Measurements from ENCODE around the gene LAMA3. TPM values are rescaled to one million over a fixed set of nuclear protein-coding genes. Genes with fewer than 3 reads are reported as not detected.

Gene LAMA3
- total RNA-seq, 4 donors from 2014 or later, result 46.3 to 80.6 (median 67.1) TPM

DNA sequence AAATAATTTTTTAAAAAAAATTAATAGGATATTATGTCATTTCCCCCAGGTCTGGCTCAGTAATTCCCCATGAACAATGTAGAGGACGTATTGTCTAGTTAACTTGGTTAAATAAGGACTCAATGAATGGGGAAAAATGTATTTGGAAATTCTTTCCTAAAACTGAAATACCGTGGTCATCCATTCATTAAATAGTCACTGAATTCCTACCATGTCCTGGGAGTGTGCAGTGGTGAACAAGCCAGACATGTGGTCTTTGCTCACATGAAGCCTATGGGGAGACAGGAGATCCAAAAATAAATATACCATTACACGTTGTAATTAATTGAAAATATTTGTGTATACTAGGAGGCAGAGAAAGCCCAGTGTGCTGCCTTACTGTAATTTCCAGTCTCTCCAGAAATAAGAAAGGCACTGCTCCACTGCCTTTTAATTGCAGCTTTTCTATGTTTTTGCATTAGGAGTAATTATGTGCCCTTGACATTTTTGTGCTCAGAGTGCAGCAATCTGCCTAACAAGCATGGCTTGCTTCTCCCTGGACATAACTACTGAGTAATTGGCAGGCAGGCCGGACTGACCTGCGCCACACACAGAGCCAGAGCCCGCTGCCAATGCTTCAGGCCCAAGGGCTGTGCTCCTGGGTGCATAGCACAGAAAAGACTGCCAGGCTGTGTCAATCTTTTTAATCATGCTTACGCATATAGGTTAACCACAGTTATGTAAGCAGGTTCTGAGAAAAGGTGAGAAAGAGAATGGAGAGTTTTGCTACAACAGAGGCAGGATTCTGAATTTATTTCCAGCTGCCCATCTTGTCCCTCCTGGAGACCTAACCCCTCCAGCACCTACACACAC, 303.1 kb downstream of the LAMA3 start:
- Histone ChIP-seq H3K27me3 (no peaks in the 10 kb centered on the region), H3K9me3 (no peaks in the 10 kb centered on the region), H3K36me3 (no peaks in the 10 kb centered on the region), H3K4me1 (peaks cover 0 to 26% (median 6%) of the 10 kb centered on the region in 4 donors), H3K4me3 (no peak overlapping the region), H3K27ac (peak overlapping the region in 1 of 4 donors; percentile 10)
- no peak for DNase-seq (ENCODE audit: low spot score in 2 of 2)
- TF ChIP-seq, protein P1, sequence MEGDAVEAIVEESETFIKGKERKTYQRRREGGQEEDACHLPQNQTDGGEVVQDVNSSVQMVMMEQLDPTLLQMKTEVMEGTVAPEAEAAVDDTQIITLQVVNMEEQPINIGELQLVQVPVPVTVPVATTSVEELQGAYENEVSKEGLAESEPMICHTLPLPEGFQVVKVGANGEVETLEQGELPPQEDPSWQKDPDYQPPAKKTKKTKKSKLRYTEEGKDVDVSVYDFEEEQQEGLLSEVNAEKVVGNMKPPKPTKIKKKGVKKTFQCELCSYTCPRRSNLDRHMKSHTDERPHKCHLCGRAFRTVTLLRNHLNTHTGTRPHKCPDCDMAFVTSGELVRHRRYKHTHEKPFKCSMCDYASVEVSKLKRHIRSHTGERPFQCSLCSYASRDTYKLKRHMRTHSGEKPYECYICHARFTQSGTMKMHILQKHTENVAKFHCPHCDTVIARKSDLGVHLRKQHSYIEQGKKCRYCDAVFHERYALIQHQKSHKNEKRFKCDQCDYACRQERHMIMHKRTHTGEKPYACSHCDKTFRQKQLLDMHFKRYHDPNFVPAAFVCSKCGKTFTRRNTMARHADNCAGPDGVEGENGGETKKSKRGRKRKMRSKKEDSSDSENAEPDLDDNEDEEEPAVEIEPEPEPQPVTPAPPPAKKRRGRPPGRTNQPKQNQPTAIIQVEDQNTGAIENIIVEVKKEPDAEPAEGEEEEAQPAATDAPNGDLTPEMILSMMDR (IDR thresholded peaks at IDR 0.05), result no peak
- TF ChIP-seq POLR2A (IDR thresholded peaks at IDR 0.05), result no peak
- no peak for TF ChIP-seq EP300 (IDR thresholded peaks at IDR 0.05)
- 57 to 61% methylated on average over 7 of the region's 7 CpGs for WGBS, 2 donors

DNA sequence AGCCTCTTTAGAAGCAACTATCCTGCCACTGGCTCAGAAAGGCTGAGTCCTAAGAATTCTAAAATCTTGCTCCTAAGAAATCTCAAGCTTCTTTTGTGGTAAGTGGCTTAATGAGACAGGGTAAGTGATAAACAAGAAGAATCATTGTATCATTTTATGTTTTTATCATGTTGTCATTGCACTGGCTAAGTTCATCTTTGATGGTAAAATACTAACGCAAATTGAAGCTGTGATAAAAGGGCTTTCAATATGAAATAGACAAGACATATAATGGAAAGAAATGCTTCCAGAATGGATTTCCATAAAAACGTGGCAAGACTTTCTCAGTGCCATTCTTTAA, 303.7 kb downstream of the LAMA3 start:
- 54 to 71% methylated on average over 2 of the region's 2 CpGs for WGBS, 2 donors
- peaks cover 0 to 26% (median 6%) of the 10 kb centered on the region in 4 donors for H3K4me1 ChIP-seq
- no peaks in the 10 kb centered on the region for H3K9me3 ChIP-seq
- no peaks in the 10 kb centered on the region for H3K27me3 ChIP-seq
- H3K4me3 ChIP-seq, result no peak overlapping the region
- no peak for DNase-seq (ENCODE audit: low spot score in 2 of 2)
- TF ChIP-seq, protein P1 (IDR thresholded peaks at IDR 0.05), result no peak
- TF ChIP-seq EP300 (IDR thresholded peaks at IDR 0.05) (no peak), POLR2A (IDR thresholded peaks at IDR 0.05) (no peak)
- H3K27ac ChIP-seq, result no peak overlapping the region
- no peaks in the 10 kb centered on the region for H3K36me3 ChIP-seq

DNA sequence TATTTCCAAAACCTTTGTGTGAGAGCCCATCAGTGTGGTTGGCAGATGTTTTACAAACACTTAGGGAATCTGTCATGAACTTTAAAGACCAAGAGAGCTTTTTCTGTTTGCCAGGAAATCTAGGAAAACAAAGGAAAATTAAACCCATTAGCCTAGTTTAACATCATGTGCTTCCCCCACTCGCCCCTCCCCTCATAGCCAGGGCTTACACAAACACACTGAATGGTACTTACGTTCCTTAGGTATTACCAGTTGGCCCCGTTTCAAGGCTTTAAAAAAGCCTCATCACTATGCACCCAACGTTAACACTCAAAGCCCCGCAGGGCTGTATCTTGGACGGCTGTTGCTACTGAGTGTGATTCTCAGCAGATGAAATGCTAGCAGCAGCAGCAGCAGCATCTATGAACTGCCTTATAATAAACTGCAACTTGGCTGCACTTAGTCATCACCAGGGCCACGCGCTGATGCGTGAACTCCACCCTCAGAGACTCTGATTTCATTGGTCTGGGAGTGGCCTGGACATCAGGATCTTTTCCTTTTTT, 305.2 kb downstream of the LAMA3 start:
- DNase-seq (ENCODE audit: low spot score in 2 of 2), result peak in 1 of 2 donors; percentile 21
- Histone ChIP-seq H3K36me3 (no peaks in the 10 kb centered on the region), H3K27me3 (no peaks in the 10 kb centered on the region), H3K4me1 (peaks cover 0 to 26% (median 6%) of the 10 kb centered on the region in 4 donors), H3K4me3 (peak overlapping the region in 1 of 4 donors; percentile 4), H3K27ac (peak overlapping the region in 3 of 4 donors; percentile 25 to 65 (median 44)), H3K9me3 (no peaks in the 10 kb centered on the region)
- 24 to 26% methylated on average over 9 of the region's 9 CpGs for WGBS, 2 donors
- TF ChIP-seq, protein P1 (IDR thresholded peaks at IDR 0.05), result no peak
- TF ChIP-seq EP300 (IDR thresholded peaks at IDR 0.05) (peak in 1 of 2 donors; percentile 11), POLR2A (IDR thresholded peaks at IDR 0.05) (no peak)

DNA sequence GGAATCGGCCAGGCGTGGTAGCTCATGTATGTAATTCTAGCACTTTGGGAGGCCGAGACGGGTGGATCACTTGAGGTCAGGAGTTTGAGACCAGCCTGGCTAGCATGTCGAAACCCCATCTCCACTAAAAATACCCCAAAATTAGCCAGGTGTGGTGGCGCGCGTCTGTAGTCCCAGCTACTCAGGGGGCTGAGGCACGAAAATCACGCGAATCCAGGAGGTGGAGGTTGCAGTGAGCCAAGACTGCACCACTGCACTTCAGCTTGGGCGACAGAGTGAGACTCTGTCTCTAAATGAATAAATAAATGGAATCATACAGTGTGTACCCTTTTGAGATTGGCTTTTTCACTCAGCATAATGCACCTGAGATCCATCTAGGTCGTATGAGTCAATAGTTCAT, 305.9 kb downstream of the LAMA3 start:
- Histone ChIP-seq H3K9me3 (no peaks in the 10 kb centered on the region), H3K36me3 (no peaks in the 10 kb centered on the region), H3K27me3 (no peaks in the 10 kb centered on the region), H3K4me3 (no peak overlapping the region), H3K27ac (no peak overlapping the region), H3K4me1 (peaks cover 0 to 26% (median 6%) of the 10 kb centered on the region in 4 donors)
- DNase-seq (ENCODE audit: low spot score in 2 of 2), result no peak
- TF ChIP-seq EP300 (IDR thresholded peaks at IDR 0.05) (no peak), POLR2A (IDR thresholded peaks at IDR 0.05) (no peak)
- TF ChIP-seq, protein P1 (IDR thresholded peaks at IDR 0.05), result no peak
- WGBS, 2 donors, result 94 to 97% methylated on average over 13 of the region's 13 CpGs

DNA sequence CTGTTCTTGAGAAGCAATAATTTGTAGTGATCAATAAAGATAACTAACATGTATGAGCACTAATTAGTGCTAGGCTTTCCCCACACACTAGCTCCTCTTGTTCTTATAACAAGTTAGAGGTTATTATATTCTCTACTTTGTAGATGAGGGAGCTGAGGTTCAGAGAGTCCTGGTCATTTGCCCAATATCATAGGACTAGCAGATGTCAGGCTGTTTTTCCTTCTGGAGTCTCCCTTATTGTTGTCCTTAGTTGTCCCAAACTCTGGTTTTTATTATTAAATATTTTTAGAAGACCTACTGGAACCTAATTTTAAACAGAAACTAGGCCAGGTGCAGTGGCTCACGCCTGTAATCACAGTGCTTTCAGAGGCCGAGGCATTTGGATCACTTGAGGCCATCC, 308.8 kb downstream of the LAMA3 start:
- Histone ChIP-seq H3K27me3 (no peaks in the 10 kb centered on the region), H3K36me3 (no peaks in the 10 kb centered on the region), H3K27ac (no peak overlapping the region), H3K4me1 (peaks cover 0 to 16% (median 6%) of the 10 kb centered on the region in 4 donors), H3K9me3 (no peaks in the 10 kb centered on the region), H3K4me3 (no peak overlapping the region)
- 94 to 100% methylated on average over 2 of the region's 2 CpGs for WGBS, 2 donors
- TF ChIP-seq, protein P1 (IDR thresholded peaks at IDR 0.05), result no peak
- TF ChIP-seq POLR2A (IDR thresholded peaks at IDR 0.05), result no peak
- TF ChIP-seq EP300 (IDR thresholded peaks at IDR 0.05), result no peak
- DNase-seq (ENCODE audit: low spot score in 2 of 2), result no peak

All from tibial nerve (tissue), 4 donors.